NCI-H524 treated with DMSO at 0.1 percent for 48 hours (cell line): ENCODE measurements around the gene PODXL2.
"Not testable (repeated sequence)": the region's sequence is repeated elsewhere in the genome, so short reads cannot be mapped to it uniquely, and the experiment has no call there.

Experiments
- DNase-seq: peaks from one replicate; lab custom pipeline; 2025; lab: John Stamatoyannopoulos, UW

Gene PODXL2

GRCh38 chr3:127605547-127605946, 23.4 kb upstream of the PODXL2 start:
- not testable (repeated sequence) for DNase-seq

GRCh38 chr3:127606086-127606805, 22.7 kb upstream of the PODXL2 start:
- no peak for DNase-seq

GRCh38 chr3:127606981-127607595, 21.9 kb upstream of the PODXL2 start:
- DNase-seq, result no peak

- DNase-seq, result no peak
These were observed 21.2 kb upstream of the PODXL2 start for GRCh38 chr3:127607675-127608361.

- DNase-seq, result no peak
These were observed 20.6 kb upstream of the PODXL2 start for GRCh38 chr3:127608362-127608718.

- no peak for DNase-seq
These were observed 18.9 kb upstream of the PODXL2 start for GRCh38 chr3:127610105-127610504.

GRCh38 chr3:127611251-127611650, 17.7 kb upstream of the PODXL2 start:
- no peak for DNase-seq

- DNase-seq, result no peak
These were observed 16.0 kb upstream of the PODXL2 start for GRCh38 chr3:127612966-127613365.

- DNase-seq, result no peak
These were observed 15.6 kb upstream of the PODXL2 start for GRCh38 chr3:127613406-127613805.

GRCh38 chr3:127614928-127615589, 13.9 kb upstream of the PODXL2 start:
- DNase-seq, result no peak

GRCh38 chr3:127615631-127616305, 13.2 kb upstream of the PODXL2 start:
- DNase-seq, result no peak

GRCh38 chr3:127616836-127617605, 12.0 kb upstream of the PODXL2 start:
- DNase-seq, result no peak

GRCh38 chr3:127618891-127619290, 10.1 kb upstream of the PODXL2 start:
- DNase-seq, result no peak

GRCh38 chr3:127620637-127621375, 8.2 kb upstream of the PODXL2 start:
- DNase-seq, result no peak

GRCh38 chr3:127622031-127622430, 7.0 kb upstream of the PODXL2 start:
- no peak for DNase-seq

- no peak for DNase-seq
These were observed 6.0 kb upstream of the PODXL2 start for GRCh38 chr3:127622772-127623576.

GRCh38 chr3:127624063-127624462, 4.9 kb upstream of the PODXL2 start:
- no peak for DNase-seq

GRCh38 chr3:127625821-127626220, 3.2 kb upstream of the PODXL2 start:
- DNase-seq, result no peak

GRCh38 chr3:127628426-127628787, 578 bp upstream of the PODXL2 start:
- no peak for DNase-seq
